H1 (cell line): ENCODE measurements around the gene GNAL. TPM values are rescaled to one million over a fixed set of nuclear protein-coding genes. Genes with fewer than 3 reads are reported as not detected.

Experiments
- CTCF ChIA-PET: fragments of 300-600 bp; sonication (Branson Sonifier 250); formaldehyde crosslinking; loops from one replicate; lab custom pipeline; 2021; ENCODE audit not compliant: partially characterized antibody; lab: Charles Lee
- POLR2A ChIA-PET: fragments of 300-600 bp; sonication (Branson Sonifier 250); formaldehyde crosslinking; loops from one replicate; lab custom pipeline; 2021; ENCODE audit warnings: inconsistent platforms; ENCODE audit not compliant: partially characterized antibody; lab: Charles Lee
- DNase-seq, 2 experiments: peaks; one replicate each; pipeline versions ENCODE4 v3.0.0 to v3.0.0-alpha.2; 2010 to 2022; ENCODE audit warnings: low spot score in 2 of 2, low read depth in 1 of 2, mixed read lengths in 1 of 2
- FAIRE-seq: peaks from 2 replicates; lab custom pipeline; 2011; peaks lifted over from hg19 to GRCh38; lab: Jason Lieb, UNC
- H2AFZ ChIP-seq: 2 replicates; pipeline ENCODE4 v1.8.1; 2012; ENCODE audit warnings: low read length, inconsistent platforms
- H2AK5ac ChIP-seq: 2 replicates; pipeline ENCODE4 v1.6.1; 2013; ENCODE audit warnings: low read depth, low read length
- H2BK120ac ChIP-seq: replicated peaks from 2 replicates; pipeline ENCODE3; 2013; ENCODE audit warnings: low read depth, low read length, inconsistent platforms
- H2BK12ac ChIP-seq: 2 replicates; pipeline ENCODE4 v1.6.1; 2013; ENCODE audit warnings: low read depth, low read length
- H2BK15ac ChIP-seq: 2 replicates; pipeline ENCODE4 v1.6.1; 2013; ENCODE audit warnings: low read length
- H2BK20ac ChIP-seq: 2 replicates; pipeline ENCODE4 v1.6.1; 2013; ENCODE audit warnings: low read length
- H2BK5ac ChIP-seq: 2 replicates; pipeline ENCODE4 v1.6.1; 2013; ENCODE audit warnings: low read depth, low read length
- H3K14ac ChIP-seq: 2 replicates; pipeline ENCODE4 v1.6.1; 2013; ENCODE audit warnings: inconsistent platforms; ENCODE audit not compliant: insufficient read length
- H3K18ac ChIP-seq: 2 replicates; pipeline ENCODE4 v1.6.1; 2013; ENCODE audit warnings: low read length; ENCODE audit errors: extremely low read depth
- H3K23ac ChIP-seq: 2 replicates; pipeline ENCODE4 v1.6.1; 2013; ENCODE audit warnings: inconsistent platforms; ENCODE audit not compliant: insufficient read length
- H3K23me2 ChIP-seq: 2 replicates; pipeline ENCODE4 v1.6.1; 2013; ENCODE audit warnings: low read depth, low read length
- H3K27ac ChIP-seq: 2 replicates; pipeline ENCODE4 v1.6.1; 2011; ENCODE audit warnings: low read depth, low read length, inconsistent platforms
- H3K27me3 ChIP-seq, 4 experiments: replicated peaks in 1 of 4; 1 replicate in 1 of 4; 2 replicates in 3 of 4; pipeline versions ENCODE4 v1.6.1 to v1.8.1; 2011 to 2013; ENCODE audit warnings: low read length in 3 of 4, mild to moderate bottlenecking in 3 of 4, inconsistent platforms in 2 of 4, mixed read lengths in 2 of 4, moderate library complexity in 1 of 4; ENCODE audit not compliant: control insufficient read depth in 3 of 4, insufficient read depth in 3 of 4; ENCODE audit errors: extremely low read depth in 1 of 4
- H3K36me3 ChIP-seq, 4 experiments: 2 replicates each; pipeline versions ENCODE4 v1.6.1 to v1.8.1; 2011 to 2013; ENCODE audit warnings: mild to moderate bottlenecking in 4 of 4, low read length in 3 of 4, moderate library complexity in 2 of 4, control low read depth in 1 of 4, inconsistent platforms in 1 of 4; ENCODE audit not compliant: insufficient read depth in 4 of 4, control insufficient read depth in 2 of 4
- H3K4ac ChIP-seq: replicated peaks from 2 replicates; pipeline ENCODE3; 2013; ENCODE audit warnings: low read length, low read depth, mixed read lengths, inconsistent platforms; ENCODE audit not compliant: insufficient read length
- H3K4me1 ChIP-seq, 4 experiments: replicated peaks in 1 of 4; 1 replicate in 1 of 4; 2 replicates in 3 of 4; pipeline versions ENCODE4 v1.6.1 to v1.8.1; 2011 to 2013; ENCODE audit warnings: low read length in 3 of 4, inconsistent platforms in 2 of 4, mixed read lengths in 1 of 4; ENCODE audit not compliant: insufficient read depth in 4 of 4, control insufficient read depth in 3 of 4
- H3K4me2 ChIP-seq, 2 experiments: 2 replicates each; pipeline versions ENCODE4 v1.6.1 to v1.8.1; 2011 to 2013; ENCODE audit warnings: low read depth in 2 of 2, low read length in 2 of 2, control low read depth in 1 of 2, inconsistent platforms in 1 of 2, mild to moderate bottlenecking in 1 of 2; ENCODE audit not compliant: insufficient read depth in 1 of 2
- H3K4me3 ChIP-seq, 4 experiments: fragments of 200-600, 300-600 bp in 1 of 4; sonication (generic), shearing (Covaris generic), sonication (Bioruptor Twin) in 1 of 4; 2 replicates each; pipeline versions ENCODE4 v1.5.1 to v1.8.1; 2011 to 2016; ENCODE audit warnings: low read length in 4 of 4, low read depth in 3 of 4, control low read depth in 2 of 4, inconsistent platforms in 2 of 4, mild to moderate bottlenecking in 2 of 4, mixed read lengths in 1 of 4, moderate library complexity in 1 of 4; ENCODE audit not compliant: insufficient read depth in 2 of 4; ENCODE audit errors: extremely low read depth in 1 of 4
- H3K56ac ChIP-seq: replicated peaks from 2 replicates; pipeline ENCODE3; 2013; ENCODE audit warnings: low read depth, mild to moderate bottlenecking, mixed read lengths, low read length, inconsistent platforms; ENCODE audit not compliant: insufficient read length
- H3K79me1 ChIP-seq: 2 replicates; pipeline ENCODE4 v1.6.1; 2013; ENCODE audit warnings: low read depth, low read length, control low read depth
- H3K79me2 ChIP-seq, 2 experiments: 2 replicates each; pipeline versions ENCODE4 v1.6.1 to v1.8.1; 2012 to 2013; ENCODE audit warnings: low read length in 2 of 2, mild to moderate bottlenecking in 2 of 2, inconsistent platforms in 1 of 2; ENCODE audit not compliant: insufficient read depth in 2 of 2, control insufficient read depth in 1 of 2
- H3K9ac ChIP-seq, 4 experiments: replicated peaks in 1 of 4; 1 replicate in 1 of 4; 2 replicates in 3 of 4; pipeline versions ENCODE4 v1.6.1 to v1.8.1; 2011 to 2013; ENCODE audit warnings: low read depth in 3 of 4, low read length in 3 of 4, control low read depth in 2 of 4, mild to moderate bottlenecking in 2 of 4, moderate library complexity in 2 of 4, inconsistent platforms in 1 of 4; ENCODE audit errors: extremely low read depth in 1 of 4
- H3K9me3 ChIP-seq, 2 experiments: 2 replicates each; pipeline versions ENCODE4 v1.6.1 to v1.8.1; 2012 to 2013; ENCODE audit warnings: mild to moderate bottlenecking in 2 of 2, moderate library complexity in 2 of 2, control low read depth in 1 of 2, inconsistent platforms in 1 of 2, low read depth in 1 of 2, low read length in 1 of 2, mixed read lengths in 1 of 2; ENCODE audit not compliant: insufficient read depth in 2 of 2
- H4K20me1 ChIP-seq, 2 experiments: replicated peaks in 1 of 2; 2 replicates each; pipeline versions ENCODE3 to v1.8.1; 2011 to 2013; ENCODE audit warnings: inconsistent platforms in 2 of 2, low read length in 2 of 2, mild to moderate bottlenecking in 1 of 2; ENCODE audit not compliant: insufficient read depth in 2 of 2, control insufficient read depth in 1 of 2
- H4K5ac ChIP-seq: 2 replicates; pipeline ENCODE4 v1.6.1; 2013; ENCODE audit warnings: low read length, low read depth, mixed read lengths, inconsistent platforms; ENCODE audit not compliant: insufficient read length
- H4K8ac ChIP-seq: 2 replicates; pipeline ENCODE4 v1.8.0; 2013; ENCODE audit warnings: mild to moderate bottlenecking, moderate library complexity, low read length, inconsistent platforms; ENCODE audit not compliant: insufficient read depth; ENCODE audit errors: extremely low read depth
- H4K91ac ChIP-seq: replicated peaks from 2 replicates; pipeline ENCODE3; 2013; ENCODE audit warnings: low read length, mixed read lengths, inconsistent platforms; ENCODE audit not compliant: insufficient read length
- E2F6 ChIP-seq: IDR thresholded peaks from 2 replicates; pipeline ENCODE4 v1.6.1; 2012; ENCODE audit warnings: inconsistent platforms
- FOSL1 ChIP-seq: IDR thresholded peaks from 2 replicates; pipeline ENCODE4 v1.6.1; 2011; ENCODE audit warnings: mild to moderate bottlenecking, low read depth, low read length, moderate library complexity; ENCODE audit not compliant: insufficient read depth
- POU5F1 ChIP-seq: IDR thresholded peaks from 2 replicates; pipeline ENCODE4 v1.6.1; 2011; ENCODE audit warnings: low read depth, mild to moderate bottlenecking, low read length, moderate library complexity
- SIX5 ChIP-seq: IDR thresholded peaks from 2 replicates; pipeline ENCODE4 v1.6.1; 2011; ENCODE audit warnings: mild to moderate bottlenecking, low read depth, low read length
- WGBS, 2 experiments: shearing (Covaris generic) in 1 of 2; methylation state at CpG; one replicate each; pipeline versions ENCODE4 v1.1.6 to v1.1.7; 2013 to 2015; ENCODE audit warnings: low lambda C conversion rate in 2 of 2, mixed read lengths in 2 of 2, inconsistent platforms in 1 of 2, low coverage in 1 of 2, missing lambda C conversion rate in 1 of 2; ENCODE audit not compliant: insufficient replicate concordance in 2 of 2, insufficient coverage in 1 of 2, insufficient read length in 1 of 2; ENCODE audit errors: extremely low coverage in 1 of 2, missing lambda C conversion rate in 1 of 2; 5-methylcytosine and 5-hydroxymethylcytosine counted together
- polyA plus RNA-seq, 7 experiments: library from polyadenylated mRNA; depleted of rRNA in 3 of 7; stranded (reverse) in 5 of 7; unstranded in 2 of 7; fragments of >200 nt in 5 of 7; fragments of 200-250 nt in 2 of 7; gene quantifications; 1 replicate in 5 of 7; 2 replicates in 1 of 7; 4 replicates in 1 of 7; pipeline versions ENCODE4 v1.2.1 to v1.2.3, GENCODE V29; 2011 to 2013; ENCODE audit warnings: missing spikeins in 2 of 7, mixed read lengths in 2 of 7
- total RNA-seq: library from RNA; stranded (reverse); fragmentation: NEBNext Ultra II Directional; extraction: Animal tissue kit (Norgen Biotek cat#: 25700); gene quantifications from 2 replicates; pipeline ENCODE4 v1.2.1, GENCODE V29; 2021

Gene GNAL
- total and polyA plus RNA-seq, 2 of the 8 experiments (the other 6 are each of a cell fraction or from before 2014, with no cell fraction given) = 13.2 to 18.3 TPM

DNA sequence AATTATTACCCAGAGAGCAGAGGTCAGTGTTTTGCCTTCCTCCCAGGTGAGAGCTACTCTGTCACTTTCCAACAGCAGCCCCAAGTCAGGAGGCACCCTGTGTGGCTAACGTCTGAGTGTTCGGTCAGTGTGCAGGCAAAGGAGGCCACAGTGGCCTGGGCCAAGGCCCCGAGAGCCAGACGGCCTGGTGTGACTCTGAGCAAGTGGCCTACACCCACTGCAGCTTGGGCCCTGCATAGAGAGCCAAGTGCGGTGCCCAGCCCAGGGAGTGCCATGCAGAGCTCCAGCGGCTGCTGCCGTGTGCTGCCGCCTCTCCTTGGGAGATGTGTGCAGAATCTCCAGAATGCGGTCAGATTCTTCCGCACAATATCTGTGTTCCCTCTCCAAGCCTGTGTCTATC lies 70.4 kb downstream of the GNAL start:
- Histone ChIP-seq H3K27me3 (no peaks in the 10 kb centered on the region), H3K79me2 (no peaks in the 10 kb centered on the region), H4K8ac (no peak overlapping the region), H3K9ac (no peak overlapping the region; a peak in 1 of 7 replicates), H3K4me2 (no peak overlapping the region), H4K5ac (no peak overlapping the region), H2AK5ac (no peak overlapping the region), H3K9me3 (no peaks in the 10 kb centered on the region), H2AFZ (no peak overlapping the region), H2BK5ac (no peak overlapping the region), H3K14ac (no peak overlapping the region), H2BK12ac (no peak overlapping the region), H2BK120ac (no peak overlapping the region), H3K18ac (no peak overlapping the region), H3K36me3 (no peaks in the 10 kb centered on the region), H3K23me2 (0 out of 2 replicates have a peak, but pooled peaks cover 2% of the 10 kb centered on the region), H2BK20ac (no peak overlapping the region), H3K27ac (no peak overlapping the region), H4K91ac (no peak overlapping the region), H3K23ac (no peak overlapping the region), H4K20me1 (no peaks in the 10 kb centered on the region), H3K4ac (no peak overlapping the region), H3K4me1 (peaks cover 0 to 7% (median 2%) of the 10 kb centered on the region in 4 experiments; a peak in 4 of 7 replicates), H3K79me1 (no peaks in the 10 kb centered on the region), H2BK15ac (peak overlapping the region; percentile 6; the same call in 1 of the 2 replicates), H3K56ac (no peak overlapping the region), H3K4me3 (no peak overlapping the region)
- FAIRE-seq (no peak), DNase-seq (no peak)
- CTCF ChIA-PET = interaction anchor here (0.6 to 1.5 kb wide), 7 partner anchors 15 to 236 kb away, joined by 3 to 4 read pairs (median 3); no protein-coding TSS in a partner anchor
- 86% methylated on average over 10 of the region's 10 CpGs; no CpG with 5 or more reads in 1 of the 2 experiments for WGBS, 2 experiments
- POLR2A ChIA-PET = no interaction called here
- TF ChIP-seq POU5F1 (no peak), FOSL1 (no peak), SIX5 (no peak), E2F6 (no peak)
